ENCODE results near the gene PLXNA3. TPM values are rescaled to one million over a fixed set of nuclear protein-coding genes. Genes with fewer than 3 reads are reported as not detected.
A peak's percentile ranks its signal among the peaks of the same experiment; 100 is the strongest.

The PLXNA3 gene
- total RNA-seq, 1 experiment from 2014 or later = 0.32 TPM

DNA sequence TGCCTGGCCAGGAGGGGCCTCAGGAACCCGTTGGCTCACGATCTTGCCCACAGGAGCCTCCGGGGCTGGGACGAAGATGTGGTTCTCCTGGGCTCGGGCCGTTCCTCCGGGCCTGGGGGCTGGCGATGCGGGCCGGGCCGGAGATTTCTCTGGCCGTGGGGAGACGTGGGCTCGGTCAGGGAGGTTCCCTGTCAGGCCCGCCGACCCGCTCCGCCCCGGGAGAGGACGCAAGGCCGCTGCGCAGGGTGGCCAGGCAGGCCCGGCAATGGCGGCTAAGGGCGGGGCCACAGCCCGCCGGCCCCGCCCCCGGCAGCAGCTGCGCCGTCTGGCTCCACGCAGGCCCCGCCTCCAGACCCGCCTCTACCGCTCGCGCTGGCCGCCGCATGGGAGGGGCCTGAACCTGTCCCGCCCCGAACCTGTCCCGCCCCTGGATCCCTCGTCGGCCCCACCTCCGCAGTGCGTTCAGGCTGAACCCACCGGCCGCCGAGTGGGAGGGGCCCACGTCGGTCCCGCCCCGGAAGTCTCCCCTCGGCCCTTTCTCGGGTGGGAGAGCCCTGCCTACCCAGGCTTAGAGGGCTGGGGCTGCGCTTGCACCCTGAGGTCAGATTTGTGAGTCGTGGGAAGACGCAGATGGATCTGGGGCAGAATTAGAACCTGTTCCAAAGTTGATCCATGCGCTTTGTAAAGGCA lies 58.0 kb downstream of the PLXNA3 start, which contains the start of gene FAM3A:
Gene FAM3A (minus strand): TSS at position 267 of the 690 bp plus-strand sequence. CDS start 460 bp downstream, outside the sequence.
- Histone ChIP-seq H3K27ac (peak within 1 kb of the TSS; percentile 81), H3K4me3 (peak within 1 kb of the TSS; percentile 89), H3K4me1 (replicated peaks) (peaks cover 21% of the 10 kb centered on the region), H3K9me3 (replicated peaks) (no peaks in the 10 kb centered on the region), H3K27me3 (replicated peaks) (no peaks in the 10 kb centered on the region), H3K36me3 (no peaks in the 10 kb centered on the region; the same call in 1 of the 2 replicates)
- peak; percentile 89 to 94 for DNase-seq (ENCODE audit: low read depth in 1 of 2, low spot score in 2 of 2)

DNA sequence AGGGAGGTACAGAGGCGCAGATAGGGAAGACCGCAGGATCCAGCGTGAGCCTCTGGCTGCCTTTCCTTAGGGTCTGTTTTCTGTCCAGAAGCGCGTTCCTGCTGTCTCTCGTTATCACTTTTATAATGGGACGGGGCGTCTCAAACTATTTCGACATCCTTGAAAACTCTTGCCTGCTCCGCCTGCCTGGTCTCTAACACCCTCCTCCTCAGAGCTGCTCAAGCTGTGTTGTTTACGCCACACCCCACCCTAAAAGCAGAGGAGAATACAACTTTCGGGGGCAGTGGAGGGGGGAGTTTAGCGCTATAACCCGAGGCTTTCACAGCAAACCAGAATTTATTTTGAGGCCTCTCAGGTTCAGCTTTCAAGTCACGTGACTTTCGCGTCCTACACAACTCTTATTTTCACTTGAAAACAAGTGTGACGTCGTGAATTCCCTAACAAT lies 58.6 kb downstream of the PLXNA3 start:
- Histone ChIP-seq H3K27me3 (replicated peaks) (no peaks in the 10 kb centered on the region), H3K4me1 (replicated peaks) (peaks cover 21% of the 10 kb centered on the region), H3K4me3 (peak overlapping the region; percentile 89), H3K9me3 (replicated peaks) (no peaks in the 10 kb centered on the region), H3K36me3 (no peaks in the 10 kb centered on the region; the same call in 1 of the 2 replicates), H3K27ac (peak overlapping the region; percentile 81)
- DNase-seq (ENCODE audit: low read depth in 1 of 2, low spot score in 2 of 2) = peak in 1 of 2 experiments; percentile 74

DNA sequence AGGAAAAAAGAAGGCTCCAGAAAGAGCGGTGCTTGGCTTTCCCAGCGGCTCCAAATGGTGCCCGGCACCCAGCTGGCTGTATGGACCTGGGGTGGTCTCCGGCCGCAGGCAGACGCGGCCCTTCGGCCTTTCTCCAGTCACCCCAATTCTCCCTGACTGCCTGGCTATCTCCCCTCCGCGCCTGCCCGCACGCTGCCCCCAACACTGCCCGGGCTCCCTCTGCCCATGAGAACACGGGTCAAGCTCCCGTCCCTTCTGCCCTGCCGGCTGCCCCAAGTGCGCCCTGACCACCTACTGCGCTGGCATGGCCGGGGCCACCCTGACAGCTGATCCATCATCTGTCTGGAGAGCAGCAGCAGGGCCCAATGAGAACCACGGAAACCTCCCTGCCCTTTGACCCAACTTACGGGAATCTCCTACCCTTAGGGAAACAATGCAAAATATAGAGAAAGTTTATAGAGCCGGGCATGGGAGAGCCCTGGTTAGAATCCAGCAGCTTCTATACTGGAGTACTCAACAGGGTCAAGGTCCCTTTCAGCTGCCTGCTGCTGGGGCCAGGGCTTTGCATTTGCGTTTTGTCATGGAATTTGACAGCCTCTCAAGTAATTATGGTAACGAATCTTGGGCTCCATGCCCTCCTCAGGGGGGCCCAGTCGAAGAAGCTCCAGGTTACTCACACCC lies 59.2 kb downstream of the PLXNA3 start:
- DNase-seq (ENCODE audit: low read depth in 1 of 2, low spot score in 2 of 2) = peak; percentile 69 to 75
- Histone ChIP-seq H3K36me3 (no peaks in the 10 kb centered on the region; the same call in 1 of the 2 replicates), H3K9me3 (replicated peaks) (no peaks in the 10 kb centered on the region), H3K4me3 (peak overlapping the region; percentile 89), H3K4me1 (replicated peaks) (peaks cover 21% of the 10 kb centered on the region), H3K27ac (peak overlapping the region; percentile 81), H3K27me3 (replicated peaks) (no peaks in the 10 kb centered on the region)

DNA sequence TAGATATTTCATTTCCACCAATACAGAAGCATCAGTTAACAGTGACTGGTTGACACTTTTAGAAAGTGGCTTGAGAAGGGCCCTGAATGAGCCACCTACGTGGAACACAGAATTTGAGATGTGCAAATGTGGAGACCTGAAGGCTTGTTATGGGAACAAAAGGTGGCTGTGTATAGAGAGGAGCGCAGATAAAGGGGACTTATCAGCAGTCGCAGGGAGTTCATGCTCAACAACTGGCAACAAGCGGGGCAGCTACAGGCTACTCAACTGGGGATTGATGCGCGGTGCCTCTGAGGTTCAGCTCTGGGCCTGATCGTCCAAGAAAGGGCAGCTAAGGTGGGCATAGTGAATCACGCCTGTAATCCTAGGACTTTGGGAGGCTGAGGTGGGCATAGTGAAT lies 61.3 kb downstream of the PLXNA3 start:
- no peaks in the 10 kb centered on the region for H3K27me3 ChIP-seq (replicated peaks)
- no peaks in the 10 kb centered on the region for H3K9me3 ChIP-seq (replicated peaks)
- no peak for DNase-seq (ENCODE audit: low read depth in 1 of 2, low spot score in 2 of 2)
- H3K4me1 ChIP-seq (replicated peaks) = peaks cover 21% of the 10 kb centered on the region
- no peak overlapping the region for H3K27ac ChIP-seq
- H3K4me3 ChIP-seq = no peak overlapping the region
- H3K36me3 ChIP-seq = no peaks in the 10 kb centered on the region; the same call in 1 of the 2 replicates

DNA sequence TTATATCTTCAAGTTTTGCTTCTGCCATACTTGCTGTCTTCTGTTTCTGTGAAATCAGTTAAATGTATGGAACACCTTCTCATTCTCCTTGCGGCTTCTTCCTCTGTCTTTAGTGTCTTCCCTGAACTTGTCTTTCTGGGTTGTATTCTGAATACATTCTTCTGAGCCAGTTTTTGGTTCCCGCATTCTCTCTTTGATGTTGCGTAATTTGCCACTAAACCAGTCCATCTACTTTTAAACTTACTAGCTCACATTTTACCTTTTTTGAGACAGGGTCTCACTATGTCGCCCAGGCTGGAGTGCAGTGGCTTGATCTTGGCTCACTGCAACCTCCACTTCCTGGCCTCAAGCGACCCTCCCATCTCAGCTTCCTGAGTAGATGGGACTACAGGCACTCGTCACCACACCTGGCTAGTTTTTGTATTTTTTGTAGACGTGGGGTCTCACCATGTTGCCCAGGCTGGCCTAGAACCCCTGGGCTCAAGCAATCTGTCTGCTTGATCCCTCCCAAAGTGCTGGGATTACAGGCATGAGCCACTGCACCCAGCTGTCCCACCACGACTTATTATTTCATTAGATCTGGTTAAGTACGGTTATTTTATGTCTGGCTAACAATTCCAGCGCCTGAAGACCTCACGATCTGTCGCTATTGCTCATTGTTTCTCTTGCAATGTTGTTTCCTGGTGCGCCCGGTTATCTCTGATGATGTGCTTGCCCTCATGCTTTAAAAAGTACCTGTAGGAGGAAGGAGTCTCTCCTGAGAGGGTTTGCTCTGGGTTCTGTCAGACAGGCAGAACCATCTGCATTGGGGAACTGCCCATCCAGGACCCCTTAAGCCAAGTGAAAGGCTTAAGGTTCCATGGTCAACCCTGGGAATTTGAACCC lies 67.8 kb downstream of the PLXNA3 start:
- no peak for DNase-seq (ENCODE audit: low read depth in 1 of 2, low spot score in 2 of 2)
- peaks cover 2% of the 10 kb centered on the region; the same call in 1 of the 2 replicates for H3K36me3 ChIP-seq
- no peaks in the 10 kb centered on the region for H3K9me3 ChIP-seq (replicated peaks)
- H3K27me3 ChIP-seq (replicated peaks) = no peaks in the 10 kb centered on the region
- H3K4me3 ChIP-seq = no peak overlapping the region
- H3K27ac ChIP-seq = no peak overlapping the region
- H3K4me1 ChIP-seq (replicated peaks) = peaks cover 9% of the 10 kb centered on the region

DNA sequence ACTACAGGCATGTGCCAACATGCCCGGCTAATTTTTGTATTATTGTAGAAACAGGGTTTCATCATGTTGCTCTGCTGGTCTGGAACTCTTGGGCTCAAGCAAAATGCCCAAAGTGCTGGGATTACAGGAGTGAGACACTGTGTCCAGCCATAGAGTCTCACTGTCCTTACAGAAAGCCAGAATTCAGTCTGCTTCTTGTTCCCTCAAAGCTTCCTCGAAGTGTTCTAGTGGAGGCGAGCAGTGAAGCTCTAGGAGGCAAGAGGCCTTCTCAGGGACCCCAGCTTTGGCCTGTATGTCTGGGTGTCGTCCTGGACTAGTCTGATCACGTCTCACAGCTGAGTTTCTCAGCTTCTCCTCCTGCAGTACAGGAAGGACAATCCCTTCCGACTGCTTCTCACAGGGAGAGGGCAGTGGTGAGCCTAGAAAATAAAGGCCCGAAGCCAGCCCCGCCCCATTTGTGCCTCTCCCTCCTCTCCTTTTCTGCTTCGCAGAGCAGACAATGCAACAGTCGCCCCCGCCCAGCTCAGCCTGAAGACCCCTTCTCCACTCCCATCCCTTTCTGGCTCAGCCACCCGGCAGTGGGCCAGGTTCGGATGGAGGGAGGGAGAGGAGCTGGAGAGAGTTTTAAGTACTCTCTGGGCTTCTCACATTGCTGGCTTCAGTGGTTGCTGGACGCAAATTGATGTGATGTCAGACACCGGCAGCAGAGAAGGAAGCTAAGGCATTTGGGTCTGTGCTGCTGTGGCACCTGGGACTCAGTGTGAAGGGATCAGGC lies 69.0 kb downstream of the PLXNA3 start:
- no peak overlapping the region for H3K27ac ChIP-seq
- no peaks in the 10 kb centered on the region for H3K27me3 ChIP-seq (replicated peaks)
- no peak overlapping the region for H3K4me3 ChIP-seq
- no peaks in the 10 kb centered on the region for H3K9me3 ChIP-seq (replicated peaks)
- H3K4me1 ChIP-seq (replicated peaks) = peaks cover 17% of the 10 kb centered on the region
- DNase-seq (ENCODE audit: low read depth in 1 of 2, low spot score in 2 of 2) = peak; percentile 59 to 73
- H3K36me3 ChIP-seq = peaks cover 6% of the 10 kb centered on the region

Other genes with a start within 250 kb of the PLXNA3 start
- gene OPN1MW2, start 238.5 kb upstream of the PLXNA3 start, total RNA-seq (2014; rRNA removed; shearing (Covaris generic)) = not detected in 2 replicates
- not detected in 2 replicates for gene OPN1MW3, start 200.7 kb upstream of the PLXNA3 start, total RNA-seq (2014; rRNA removed; shearing (Covaris generic))
- gene TEX28, start 163.2 kb upstream of the PLXNA3 start, total RNA-seq (2014; rRNA removed; shearing (Covaris generic)) = not detected in 2 replicates
- not detected in 2 replicates for gene TKTL1, start 162.5 kb upstream of the PLXNA3 start, total RNA-seq (2014; rRNA removed; shearing (Covaris generic))
- gene FLNA, start 83.6 kb upstream of the PLXNA3 start, total RNA-seq (2014; rRNA removed; shearing (Covaris generic)) = 918 and 1,686 TPM in 2 replicates
- gene EMD, start 79.0 kb upstream of the PLXNA3 start, total RNA-seq (2014; rRNA removed; shearing (Covaris generic)) = 17.7 and 42.3 TPM in 2 replicates
- 1,843 and 4,201 TPM in 2 replicates for gene RPL10, start 59.9 kb upstream of the PLXNA3 start, total RNA-seq (2014; rRNA removed; shearing (Covaris generic))
- gene DNASE1L1, start 49.0 kb upstream of the PLXNA3 start, total RNA-seq (2014; rRNA removed; shearing (Covaris generic)) = 30.9 and 41.8 TPM in 2 replicates
- gene TAFAZZIN, start 46.7 kb upstream of the PLXNA3 start, total RNA-seq (2014; rRNA removed; shearing (Covaris generic)) = 11.3 and 17.7 TPM in 2 replicates
- 62.4 and 67.8 TPM in 2 replicates for gene ATP6AP1, start 29.6 kb upstream of the PLXNA3 start, total RNA-seq (2014; rRNA removed; shearing (Covaris generic))
- gene GDI1, start 21.1 kb upstream of the PLXNA3 start, total RNA-seq (2014; rRNA removed; shearing (Covaris generic)) = 178 and 208 TPM in 2 replicates
- 54.3 and 70.5 TPM in 2 replicates for gene FAM50A, start 14.1 kb upstream of the PLXNA3 start, total RNA-seq (2014; rRNA removed; shearing (Covaris generic))
- gene LAGE3, start 21.0 kb downstream of the PLXNA3 start, total RNA-seq (2014; rRNA removed; shearing (Covaris generic)) = 42.5 and 47.7 TPM in 2 replicates
- 23.7 and 39.1 TPM in 2 replicates for gene UBL4A, start 28.3 kb downstream of the PLXNA3 start, total RNA-seq (2014; rRNA removed; shearing (Covaris generic))
- 10.1 and 19.9 TPM in 2 replicates for gene SLC10A3, start 32.3 kb downstream of the PLXNA3 start, total RNA-seq (2014; rRNA removed; shearing (Covaris generic))
- gene FAM3A, start 58.0 kb downstream of the PLXNA3 start, total RNA-seq (2014; rRNA removed; shearing (Covaris generic)) = 19.6 and 28.8 TPM in 2 replicates
- gene G6PD, start 88.6 kb downstream of the PLXNA3 start, total RNA-seq (2014; rRNA removed; shearing (Covaris generic)) = 32.6 and 52.7 TPM in 2 replicates
- 20.6 and 24.2 TPM in 2 replicates for gene IKBKG, start 89.3 kb downstream of the PLXNA3 start, total RNA-seq (2014; rRNA removed; shearing (Covaris generic))
- gene CTAG1A, start 126.9 kb downstream of the PLXNA3 start, total RNA-seq (2014; rRNA removed; shearing (Covaris generic)) = not detected in 2 replicates
- gene CTAG1B, start 161.0 kb downstream of the PLXNA3 start, total RNA-seq (2014; rRNA removed; shearing (Covaris generic)) = not detected in 2 replicates
- not detected in 2 replicates for gene CTAG2, start 195.3 kb downstream of the PLXNA3 start, total RNA-seq (2014; rRNA removed; shearing (Covaris generic))

Measured in SJSA1 (cell line).